HCT116 (cell line): ENCODE results near the gene DCAF15. TPM values are rescaled to one million over a fixed set of nuclear protein-coding genes. Genes with fewer than 3 reads are reported as not detected.

ENCODE experiments used
- ATAC-seq: fragments of 200-7000 bp; cut with Tn5 transposase; 2 replicates; pipeline ENCODE4 v1.9.1; 2020; ENCODE audit warnings: mild to moderate bottlenecking, moderate library complexity
- BruUV-seq: library from RNA; stranded (reverse); fragments of 400-500 nt; replicated peaks from 2 replicates; lab custom pipeline; 2021; lab: Mats Ljungman, UMichigan
- CTCF ChIA-PET: fragments of 300-600 bp; sonication (Branson Sonifier 250); formaldehyde crosslinking; loops from one replicate; lab custom pipeline; 2021; ENCODE audit warnings: antibody characterized with exemption; lab: Charles Lee
- POLR2A ChIA-PET: fragments of 300-600, 350-600 bp; sonication (Branson Sonifier 250); formaldehyde crosslinking; loops from one replicate; lab custom pipeline; 2021; ENCODE audit warnings: antibody characterized with exemption; lab: Charles Lee
- RAD21 ChIA-PET, 2 experiments: fragments of 300-600 bp; sonication (Branson Sonifier 250); formaldehyde crosslinking; loops; one replicate each; lab custom pipeline; 2023; ENCODE audit warnings: low total read pairs in 2 of 2; ENCODE audit not compliant: uncharacterized antibody in 2 of 2, unreplicated experiment in 2 of 2, low non-redundant PET in 1 of 2; lab: Charles Lee
- DNase-seq: peaks from one replicate; pipeline ENCODE4 v3.0.0-alpha.2; 2010; ENCODE audit warnings: low read depth, low spot score
- H2AFZ ChIP-seq: fragments of 200-600 bp; shearing (Covaris generic), sonication (generic); 2 replicates; pipeline ENCODE4 v1.6.1; 2017; ENCODE audit warnings: low read depth, mixed run types, mixed read lengths, antibody characterized with exemption, low read length; ENCODE audit not compliant: poor library complexity, severe bottlenecking
- H3K27ac ChIP-seq: 2 replicates; pipeline ENCODE4 v1.5.1; 2012; ENCODE audit warnings: low read depth, low read length
- H3K27me3 ChIP-seq: fragments of 200-600 bp; sonication (generic); 2 replicates; pipeline ENCODE4 v1.6.1; 2016; ENCODE audit warnings: mixed run types, low read length, mixed read lengths; ENCODE audit not compliant: insufficient read depth
- H3K36me3 ChIP-seq, 2 experiments: fragments of 200-500 bp in 1 of 2; fragments of 200-600 bp in 1 of 2; sonication (Bioruptor generic) in 1 of 2; sonication (generic) in 1 of 2; 2 replicates each; pipeline versions ENCODE4 v1.5.1 to v1.6.1; 2014 to 2016; ENCODE audit warnings: low read length in 2 of 2, inconsistent platforms in 1 of 2, mixed read lengths in 1 of 2, mixed run types in 1 of 2; ENCODE audit not compliant: insufficient read depth in 2 of 2, control insufficient read depth in 1 of 2
- H3K4me1 ChIP-seq, 2 experiments: fragments of 200-600 bp in 1 of 2; sonication (generic) in 1 of 2; 2 replicates each; pipeline versions ENCODE4 v1.5.1 to v1.6.1; 2012 to 2017; ENCODE audit warnings: low read length in 2 of 2, inconsistent platforms in 1 of 2, mild to moderate bottlenecking in 1 of 2, mixed read lengths in 1 of 2, mixed run types in 1 of 2, moderate library complexity in 1 of 2; ENCODE audit not compliant: insufficient read depth in 2 of 2, control insufficient read depth in 1 of 2
- H3K4me2 ChIP-seq: fragments of 200-600 bp; sonication (generic); 2 replicates; pipeline ENCODE4 v1.6.1; 2017; ENCODE audit warnings: mixed run types, low read length, mixed read lengths
- H3K4me3 ChIP-seq, 2 experiments: fragments of 200-600 bp in 1 of 2; sonication (generic) in 1 of 2; replicated peaks in 1 of 2; 2 replicates each; pipeline ENCODE4 v1.5.1; 2011 to 2016; ENCODE audit warnings: low read length in 2 of 2, control low read depth in 1 of 2, low read depth in 1 of 2, mild to moderate bottlenecking in 1 of 2, mixed read lengths in 1 of 2, mixed run types in 1 of 2
- H3K79me2 ChIP-seq: fragments of 200-600 bp; sonication (generic); 2 replicates; pipeline ENCODE4 v1.6.1; 2017; ENCODE audit warnings: mild to moderate bottlenecking, mixed run types, low read length, moderate library complexity, mixed read lengths; ENCODE audit not compliant: insufficient read depth
- H3K9ac ChIP-seq: fragments of 200-600 bp; sonication (generic); 2 replicates; pipeline ENCODE4 v1.6.1; 2016; ENCODE audit warnings: low read length, mixed read lengths
- H3K9me2 ChIP-seq: fragments of 200-600 bp; sonication (generic), shearing (Covaris generic); 2 replicates; pipeline ENCODE4 v1.6.1; 2017; ENCODE audit warnings: mixed run types, mild to moderate bottlenecking, moderate library complexity; ENCODE audit not compliant: insufficient read depth
- H3K9me3 ChIP-seq, 2 experiments: fragments of 200-500 bp in 1 of 2; fragments of 200-600 bp in 1 of 2; sonication (Bioruptor generic) in 1 of 2; sonication (generic) in 1 of 2; 2 replicates each; pipeline ENCODE4 v1.6.1; 2014 to 2017; ENCODE audit warnings: low read length in 2 of 2, mixed read lengths in 2 of 2, inconsistent platforms in 1 of 2, low read depth in 1 of 2, mild to moderate bottlenecking in 1 of 2, mixed run types in 1 of 2, moderate library complexity in 1 of 2; ENCODE audit not compliant: control insufficient read depth in 1 of 2, insufficient read depth in 1 of 2
- H4K20me1 ChIP-seq: fragments of 200-600 bp; sonication (generic), shearing (Covaris generic); 2 replicates; pipeline ENCODE4 v1.6.1; 2017; ENCODE audit warnings: mixed run types, mild to moderate bottlenecking, moderate library complexity; ENCODE audit not compliant: insufficient read depth
- CBX3 ChIP-seq: IDR thresholded peaks from 2 replicates; pipeline ENCODE4 v1.6.1; 2012; ENCODE audit warnings: low read depth
- CEBPB ChIP-seq: IDR thresholded peaks from 2 replicates; pipeline ENCODE4 v1.6.1; 2012; ENCODE audit warnings: low read depth
- CTCF ChIP-seq, 3 experiments: fragments of 200-600 bp in 1 of 3; sonication (generic) in 1 of 3; IDR thresholded peaks in 2 of 3; conservative IDR thresholded peaks in 1 of 3; 2 replicates each; pipeline ENCODE4 v1.5.1; 2012 to 2017; ENCODE audit warnings: low read depth in 2 of 3, low read length in 2 of 3, antibody characterized with exemption in 1 of 3, borderline replicate concordance in 1 of 3, control low read depth in 1 of 3, mild to moderate bottlenecking in 1 of 3, mixed read lengths in 1 of 3, mixed run types in 1 of 3, moderate library complexity in 1 of 3; ENCODE audit not compliant: insufficient read depth in 1 of 3
- EGR1 ChIP-seq: IDR thresholded peaks from 2 replicates; pipeline ENCODE4 v1.6.1; 2012; ENCODE audit warnings: low read depth
- ELF1 ChIP-seq: IDR thresholded peaks from 2 replicates; pipeline ENCODE4 v1.6.1; 2012; ENCODE audit warnings: low read depth, borderline replicate concordance
- EZH2 ChIP-seq: fragments of 200-600 bp; sonication (generic); IDR thresholded peaks from 2 replicates; pipeline ENCODE4 v1.6.1; 2017; ENCODE audit warnings: antibody characterized with exemption, mixed run types
- EZH2phosphoT487 ChIP-seq: fragments of 200-600 bp; IDR thresholded peaks from 2 replicates; pipeline ENCODE4 v1.6.1; 2018; ENCODE audit warnings: antibody characterized with exemption, borderline replicate concordance
- FOSL1 ChIP-seq: IDR thresholded peaks from 2 replicates; pipeline ENCODE4 v1.6.1; 2012; ENCODE audit warnings: low read depth
- JUND ChIP-seq: IDR thresholded peaks from 2 replicates; pipeline ENCODE4 v1.6.1; 2012
- POLR2A ChIP-seq: IDR thresholded peaks from 2 replicates; pipeline ENCODE4 v1.7.0; 2011; ENCODE audit warnings: borderline replicate concordance; ENCODE audit not compliant: insufficient read depth, insufficient read length; ENCODE audit errors: extremely low read depth
- REST ChIP-seq: IDR thresholded peaks from 2 replicates; pipeline ENCODE4 v1.6.1; 2012; ENCODE audit warnings: low read depth
- SIN3A ChIP-seq: IDR thresholded peaks from 2 replicates; pipeline ENCODE4 v1.6.1; 2012; ENCODE audit warnings: low read depth
- SRF ChIP-seq: IDR thresholded peaks from 2 replicates; pipeline ENCODE4 v1.6.1; 2012; ENCODE audit warnings: low read depth
- TCF7L2 ChIP-seq: IDR thresholded peaks from 2 replicates; pipeline ENCODE4 v1.7.0; 2011; ENCODE audit warnings: borderline replicate concordance, inconsistent platforms; ENCODE audit not compliant: insufficient read depth, insufficient read length; ENCODE audit errors: extremely low read depth
- YY1 ChIP-seq: IDR thresholded peaks from 2 replicates; pipeline ENCODE4 v1.6.1; 2011; ENCODE audit warnings: low read length, low read depth, moderate library complexity, mild to moderate bottlenecking; ENCODE audit not compliant: insufficient replicate concordance; ENCODE audit errors: extremely low read depth
- ZFX ChIP-seq: fragments of 450-650 bp; IDR thresholded peaks from 2 replicates; pipeline ENCODE4 v1.6.1; 2017
- intact Hi-C: fragments of 100-400 bp; cut with micrococcal nuclease; formaldehyde crosslinking; loops from 2 replicates; pipeline ENCODE4 v1.10.0; 2022
- total RNA-seq: library from RNA; stranded (reverse); gene quantifications from one replicate; pipeline ENCODE4 v1.2.1, GENCODE V29; 2021; ENCODE audit not compliant: unreplicated experiment
- TF ChIP-seq, protein P1 (sequence below): IDR thresholded peaks from 2 replicates; pipeline ENCODE4 v1.6.1; 2012
- TF ChIP-seq, protein P2 (sequence below): IDR thresholded peaks from 2 replicates; pipeline ENCODE4 v1.6.1; 2012

DCAF15 gene
- total RNA-seq, 1 experiment from 2014 or later = 46.2 TPM

DNA sequence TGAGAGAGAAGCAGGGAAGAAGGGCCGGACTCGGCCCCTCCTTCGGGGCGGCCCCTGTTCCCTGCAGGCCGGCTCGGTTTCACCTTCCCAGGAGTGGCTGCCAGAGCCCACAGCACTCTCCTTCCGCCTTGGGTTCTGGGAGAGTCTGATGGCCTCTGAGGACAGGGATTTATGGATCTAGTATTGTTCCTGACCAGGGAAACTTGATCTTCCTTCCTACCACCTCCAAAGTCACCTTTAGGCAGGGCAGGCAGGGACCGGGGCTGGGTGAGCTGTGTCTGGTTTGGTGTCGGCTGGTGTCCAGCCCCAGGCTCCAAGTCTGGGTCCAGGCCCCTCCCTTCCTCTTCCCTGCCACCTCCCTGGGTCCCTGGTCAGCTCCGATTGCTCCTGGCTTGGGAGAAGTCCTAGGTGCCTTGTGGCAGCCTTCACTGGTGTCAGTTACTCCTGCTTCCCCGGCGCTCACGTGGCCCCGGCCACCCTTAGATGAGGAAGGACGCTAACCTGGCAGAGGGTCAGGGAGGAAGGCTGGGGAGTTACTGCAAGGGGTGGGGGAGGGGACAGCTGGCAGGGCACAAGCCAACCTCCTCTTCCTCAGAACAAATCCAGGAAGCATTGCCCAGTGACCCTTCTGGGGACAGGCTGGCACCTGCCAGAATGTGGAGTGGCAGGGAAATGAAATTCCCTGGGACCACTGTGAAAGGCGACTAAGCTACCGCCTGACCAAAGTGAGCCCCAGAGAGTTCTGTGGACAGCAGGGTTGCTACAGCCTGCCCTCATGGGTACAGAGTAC is 35.0 kb downstream of the DCAF15 start:
- POLR2A ChIA-PET = no interaction called here
- Histone ChIP-seq H3K79me2 (no peaks in the 10 kb centered on the region), H4K20me1 (no peaks in the 10 kb centered on the region), H3K27ac (no peak overlapping the region; the same call in 1 of the 2 replicates), H3K4me2 (no peak overlapping the region), H3K4me1 (peaks cover 8 to 12% of the 10 kb centered on the region in 2 experiments; a peak in 3 of 4 replicates), H3K36me3 (peaks cover 1 to 4% of the 10 kb centered on the region in 2 experiments; a peak in 1 of 4 replicates), H2AFZ (no peak overlapping the region), H3K9me2 (no peaks in the 10 kb centered on the region), H3K4me3 (no peak overlapping the region), H3K9me3 (no peaks in the 10 kb centered on the region), H3K27me3 (no peaks in the 10 kb centered on the region), H3K9ac (no peak overlapping the region)
- intact Hi-C loops = no loop called here
- RAD21 ChIA-PET = interaction anchor here in 1 of 2 experiments (0.7 kb wide), 1 partner anchor 34 kb away, joined by 3 read pairs; no protein-coding TSS in a partner anchor
- CTCF ChIA-PET = no interaction called here
- DNase-seq (no peak), ATAC-seq (no peak)
- TF ChIP-seq EZH2 (no peak), FOSL1 (no peak), CTCF (IDR thresholded peaks at IDR 0.05 in 2 of 3, conservative IDR thresholded peaks at IDR 0.05 in 1 of 3; ENCODE audit: borderline replicate concordance in 1 of 3, insufficient read depth in 1 of 3, low read depth in 2 of 3, low read length in 2 of 3) (no peak), TCF7L2 (no peak), EGR1 (no peak), JUND (no peak), SRF (no peak), POLR2A (no peak), ELF1 (no peak), YY1 (no peak), ZFX (no peak), SIN3A (no peak), CEBPB (no peak), CBX3 (no peak), REST (no peak), EZH2phosphoT487 (no peak)
- TF ChIP-seq, protein P1, sequence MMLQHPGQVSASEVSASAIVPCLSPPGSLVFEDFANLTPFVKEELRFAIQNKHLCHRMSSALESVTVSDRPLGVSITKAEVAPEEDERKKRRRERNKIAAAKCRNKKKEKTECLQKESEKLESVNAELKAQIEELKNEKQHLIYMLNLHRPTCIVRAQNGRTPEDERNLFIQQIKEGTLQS = no peak
- TF ChIP-seq, protein P2, sequence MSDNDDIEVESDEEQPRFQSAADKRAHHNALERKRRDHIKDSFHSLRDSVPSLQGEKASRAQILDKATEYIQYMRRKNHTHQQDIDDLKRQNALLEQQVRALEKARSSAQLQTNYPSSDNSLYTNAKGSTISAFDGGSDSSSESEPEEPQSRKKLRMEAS = no peak
- BruUV-seq = no TSS peak
